Measurements from ENCODE around the gene GEMIN7. TPM values are rescaled to one million over a fixed set of nuclear protein-coding genes. Genes with fewer than 3 reads are reported as not detected.

The GEMIN7 gene, protein sequence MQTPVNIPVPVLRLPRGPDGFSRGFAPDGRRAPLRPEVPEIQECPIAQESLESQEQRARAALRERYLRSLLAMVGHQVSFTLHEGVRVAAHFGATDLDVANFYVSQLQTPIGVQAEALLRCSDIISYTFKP
- 16.7 TPM for total RNA-seq

DNA sequence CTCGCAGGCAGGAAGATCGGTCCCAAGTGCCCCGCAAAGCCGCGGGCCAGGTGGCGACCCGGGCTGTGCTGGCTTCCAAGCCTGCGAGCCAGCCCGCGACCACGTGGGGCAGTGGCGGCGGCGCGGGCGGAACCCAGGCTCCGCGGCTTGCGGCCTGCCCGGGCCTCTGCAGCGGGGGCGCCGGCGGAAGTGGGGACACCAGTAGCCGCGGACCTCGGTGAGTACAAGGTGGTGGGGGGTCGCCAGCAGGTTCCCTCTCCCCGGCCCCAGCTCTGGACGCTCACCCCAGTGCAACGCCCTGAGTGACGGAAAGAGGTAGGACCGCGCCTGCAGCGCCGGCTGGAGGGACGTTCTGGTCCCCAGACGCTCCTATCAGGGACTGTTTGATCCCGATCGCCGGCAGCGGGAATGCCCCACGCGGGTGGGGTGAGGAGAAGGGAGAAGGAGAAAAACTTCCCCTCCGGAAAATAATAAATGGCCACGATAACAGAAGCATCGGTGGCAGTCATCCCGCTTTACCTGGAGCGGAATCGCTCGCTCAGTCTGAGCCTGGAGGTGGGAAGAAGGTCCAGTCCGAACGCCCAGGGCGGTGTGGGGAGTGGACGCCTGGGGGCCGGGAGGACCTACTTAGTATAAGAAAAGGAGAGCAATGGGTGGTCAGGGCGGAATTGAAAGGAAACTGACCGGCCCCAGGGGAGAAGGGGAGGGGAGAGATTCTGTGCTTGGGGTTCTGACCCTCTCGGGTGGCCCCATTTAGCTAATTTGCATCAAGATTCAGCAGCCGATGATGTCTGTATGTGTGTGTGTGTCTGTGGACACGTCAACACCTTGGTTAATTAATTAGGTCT lies at the start of gene GEMIN7:
Gene GEMIN7, plus strand, starts transcription at position 198 of the 848 bp plus-strand sequence. CDS start 10,855 bp downstream, outside the sequence.
- Histone ChIP-seq H3K36me3 (ENCODE audit: control insufficient read depth in 3 of 3, insufficient read depth in 3 of 3, low read length in 3 of 3) (peaks cover 11 to 13% (median 11%) of the 10 kb centered on the region in 3 donors), H3K9me3 (ENCODE audit: control insufficient read depth in 3 of 3, low read length in 3 of 3) (no peaks in the 10 kb centered on the region), H3K27ac (ENCODE audit: low read depth, low read length) (peak within 1 kb of the TSS; percentile 84), H3K4me3 (ENCODE audit: low read length in 3 of 3) (peak within 1 kb of the TSS; percentile 93 to 99 (median 96)), H3K9ac (ENCODE audit: low read depth in 1 of 3, low read length in 3 of 3) (peak within 1 kb of the TSS; percentile 98 to 99 (median 99)), H3K27me3 (ENCODE audit: control insufficient read depth in 3 of 3, insufficient read depth in 3 of 3, low read length in 3 of 3) (no peaks in the 10 kb centered on the region), H3K4me1 (ENCODE audit: control insufficient read depth in 3 of 3, insufficient read depth in 3 of 3, low read length in 3 of 3) (peaks cover 22 to 39% (median 23%) of the 10 kb centered on the region in 3 donors)

DNA sequence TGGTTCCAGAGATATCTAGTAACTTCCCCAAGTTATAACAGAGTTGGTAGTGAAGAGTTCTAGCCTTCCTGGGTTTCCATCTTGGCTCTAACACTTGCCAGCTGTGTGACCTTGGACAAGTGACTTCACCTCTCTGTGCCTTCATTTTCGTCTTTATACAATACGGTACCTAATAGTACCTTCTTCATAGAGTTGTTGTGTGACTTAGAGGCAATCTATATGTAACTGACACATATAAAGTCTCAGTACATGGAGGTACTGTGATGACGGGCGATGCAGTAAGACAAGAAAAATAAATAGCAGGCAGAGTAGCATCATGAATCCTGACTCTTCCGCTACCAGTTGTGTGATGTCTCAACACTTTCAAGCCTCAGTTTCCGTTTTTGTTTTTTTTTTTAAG lies 48.2 kb upstream of the GEMIN7 start:
- no peaks in the 10 kb centered on the region for H3K9me3 ChIP-seq (ENCODE audit: control insufficient read depth in 3 of 3, low read length in 3 of 3)

DNA sequence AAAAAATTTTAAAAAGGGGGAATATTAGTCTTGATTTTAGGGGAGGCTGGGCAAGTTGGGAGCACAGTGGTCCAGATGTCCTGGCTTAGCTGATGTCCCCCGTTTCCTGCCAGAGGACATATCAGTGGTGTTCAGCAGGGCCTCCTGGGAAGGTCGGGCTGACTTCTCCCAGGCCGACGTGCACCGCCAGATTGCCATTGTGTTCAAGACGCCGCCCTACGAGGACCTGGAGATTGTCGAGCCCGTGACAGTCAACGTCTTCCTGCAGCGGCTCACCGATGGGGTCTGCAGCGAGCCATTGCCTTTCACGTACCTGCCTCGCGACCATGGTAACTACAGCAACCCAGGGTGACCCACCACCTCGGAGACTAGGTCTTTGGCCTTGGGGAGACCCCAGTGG lies 46.6 kb upstream of the GEMIN7 start:
- Histone ChIP-seq H3K27ac (ENCODE audit: low read depth, low read length) (no peak overlapping the region), H3K9ac (ENCODE audit: low read depth in 1 of 3, low read length in 3 of 3) (no peak overlapping the region), H3K4me3 (ENCODE audit: low read length in 3 of 3) (no peak overlapping the region), H3K36me3 (ENCODE audit: control insufficient read depth in 3 of 3, insufficient read depth in 3 of 3, low read length in 3 of 3) (peaks cover 28 to 31% (median 30%) of the 10 kb centered on the region in 3 donors), H3K4me1 (ENCODE audit: control insufficient read depth in 3 of 3, insufficient read depth in 3 of 3, low read length in 3 of 3) (no peaks in the 10 kb centered on the region), H3K27me3 (ENCODE audit: control insufficient read depth in 3 of 3, insufficient read depth in 3 of 3, low read length in 3 of 3) (no peaks in the 10 kb centered on the region), H3K9me3 (ENCODE audit: control insufficient read depth in 3 of 3, low read length in 3 of 3) (no peaks in the 10 kb centered on the region)

More for the DNA sequence above, 48.2 kb upstream of the GEMIN7 start:
- Histone ChIP-seq H3K36me3 (ENCODE audit: control insufficient read depth in 3 of 3, insufficient read depth in 3 of 3, low read length in 3 of 3) (peaks cover 30 to 32% (median 31%) of the 10 kb centered on the region in 3 donors), H3K4me3 (ENCODE audit: low read length in 3 of 3) (no peak overlapping the region), H3K27me3 (ENCODE audit: control insufficient read depth in 3 of 3, insufficient read depth in 3 of 3, low read length in 3 of 3) (no peaks in the 10 kb centered on the region), H3K27ac (ENCODE audit: low read depth, low read length) (no peak overlapping the region), H3K9ac (ENCODE audit: low read depth in 1 of 3, low read length in 3 of 3) (no peak overlapping the region), H3K4me1 (ENCODE audit: control insufficient read depth in 3 of 3, insufficient read depth in 3 of 3, low read length in 3 of 3) (no peaks in the 10 kb centered on the region)

DNA sequence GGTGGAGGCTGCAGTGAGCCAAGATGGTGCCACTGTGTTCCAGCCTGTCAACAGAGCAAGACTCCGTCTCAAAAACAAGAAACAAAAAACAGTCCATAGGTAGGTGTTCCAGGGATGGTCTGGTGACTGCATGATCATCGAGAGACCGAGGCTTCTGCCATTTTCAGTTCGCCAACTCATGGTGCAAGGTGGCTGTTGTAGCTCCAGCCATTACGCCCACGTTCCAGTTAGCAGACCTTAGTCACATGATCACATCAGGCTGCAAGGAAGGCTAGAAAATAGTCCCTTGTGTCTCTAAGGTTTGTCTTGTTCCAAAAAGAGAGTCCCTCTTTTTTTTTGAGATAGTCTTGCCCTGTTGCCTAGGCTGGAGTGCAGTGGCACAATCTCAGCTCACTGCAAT lies 43.3 kb upstream of the GEMIN7 start:
- H3K9ac ChIP-seq (ENCODE audit: low read depth in 1 of 3, low read length in 3 of 3) = no peak overlapping the region
- no peaks in the 10 kb centered on the region for H3K9me3 ChIP-seq (ENCODE audit: control insufficient read depth in 3 of 3, low read length in 3 of 3)
- peaks cover 22 to 31% (median 27%) of the 10 kb centered on the region in 3 donors for H3K36me3 ChIP-seq (ENCODE audit: control insufficient read depth in 3 of 3, insufficient read depth in 3 of 3, low read length in 3 of 3)
- H3K4me1 ChIP-seq (ENCODE audit: control insufficient read depth in 3 of 3, insufficient read depth in 3 of 3, low read length in 3 of 3) = peaks cover 15% of the 10 kb centered on the region in 3 donors
- H3K4me3 ChIP-seq (ENCODE audit: low read length in 3 of 3) = no peak overlapping the region
- H3K27me3 ChIP-seq (ENCODE audit: control insufficient read depth in 3 of 3, insufficient read depth in 3 of 3, low read length in 3 of 3) = no peaks in the 10 kb centered on the region
- H3K27ac ChIP-seq (ENCODE audit: low read depth, low read length) = no peak overlapping the region

DNA sequence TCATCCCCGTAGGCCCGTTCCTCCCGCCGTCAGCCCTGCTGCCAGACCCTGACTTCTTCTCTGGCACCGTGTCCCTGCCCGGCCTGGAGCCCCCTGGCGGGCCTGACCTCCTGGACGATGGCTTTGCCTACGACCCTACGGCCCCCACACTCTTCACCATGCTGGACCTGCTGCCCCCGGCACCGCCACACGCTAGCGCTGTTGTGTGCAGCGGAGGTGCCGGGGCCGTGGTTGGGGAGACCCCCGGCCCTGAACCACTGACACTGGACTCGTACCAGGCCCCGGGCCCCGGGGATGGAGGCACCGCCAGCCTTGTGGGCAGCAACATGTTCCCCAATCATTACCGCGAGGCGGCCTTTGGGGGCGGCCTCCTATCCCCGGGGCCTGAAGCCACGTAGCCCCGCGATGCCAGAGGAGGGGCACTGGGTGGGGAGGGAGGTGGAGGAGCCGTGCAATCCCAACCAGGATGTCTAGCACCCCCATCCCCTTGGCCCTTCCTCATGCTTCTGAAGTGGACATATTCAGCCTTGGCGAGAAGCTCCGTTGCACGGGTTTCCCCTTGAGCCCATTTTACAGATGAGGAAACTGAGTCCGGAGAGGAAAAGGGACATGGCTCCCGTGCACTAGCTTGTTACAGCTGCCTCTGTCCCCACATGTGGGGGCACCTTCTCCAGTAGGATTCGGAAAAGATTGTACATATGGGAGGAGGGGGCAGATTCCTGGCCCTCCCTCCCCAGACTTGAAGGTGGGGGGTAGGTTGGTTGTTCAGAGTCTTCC lies 41.5 kb upstream of the GEMIN7 start:
- Histone ChIP-seq H3K9ac (ENCODE audit: low read depth in 1 of 3, low read length in 3 of 3) (no peak overlapping the region), H3K27me3 (ENCODE audit: control insufficient read depth in 3 of 3, insufficient read depth in 3 of 3, low read length in 3 of 3) (no peaks in the 10 kb centered on the region), H3K36me3 (ENCODE audit: control insufficient read depth in 3 of 3, insufficient read depth in 3 of 3, low read length in 3 of 3) (peaks cover 30 to 39% (median 32%) of the 10 kb centered on the region in 3 donors), H3K4me3 (ENCODE audit: low read length in 3 of 3) (no peak overlapping the region), H3K9me3 (ENCODE audit: control insufficient read depth in 3 of 3, low read length in 3 of 3) (no peaks in the 10 kb centered on the region), H3K27ac (ENCODE audit: low read depth, low read length) (no peak overlapping the region), H3K4me1 (ENCODE audit: control insufficient read depth in 3 of 3, insufficient read depth in 3 of 3, low read length in 3 of 3) (peaks cover 23 to 27% (median 23%) of the 10 kb centered on the region in 3 donors)

DNA sequence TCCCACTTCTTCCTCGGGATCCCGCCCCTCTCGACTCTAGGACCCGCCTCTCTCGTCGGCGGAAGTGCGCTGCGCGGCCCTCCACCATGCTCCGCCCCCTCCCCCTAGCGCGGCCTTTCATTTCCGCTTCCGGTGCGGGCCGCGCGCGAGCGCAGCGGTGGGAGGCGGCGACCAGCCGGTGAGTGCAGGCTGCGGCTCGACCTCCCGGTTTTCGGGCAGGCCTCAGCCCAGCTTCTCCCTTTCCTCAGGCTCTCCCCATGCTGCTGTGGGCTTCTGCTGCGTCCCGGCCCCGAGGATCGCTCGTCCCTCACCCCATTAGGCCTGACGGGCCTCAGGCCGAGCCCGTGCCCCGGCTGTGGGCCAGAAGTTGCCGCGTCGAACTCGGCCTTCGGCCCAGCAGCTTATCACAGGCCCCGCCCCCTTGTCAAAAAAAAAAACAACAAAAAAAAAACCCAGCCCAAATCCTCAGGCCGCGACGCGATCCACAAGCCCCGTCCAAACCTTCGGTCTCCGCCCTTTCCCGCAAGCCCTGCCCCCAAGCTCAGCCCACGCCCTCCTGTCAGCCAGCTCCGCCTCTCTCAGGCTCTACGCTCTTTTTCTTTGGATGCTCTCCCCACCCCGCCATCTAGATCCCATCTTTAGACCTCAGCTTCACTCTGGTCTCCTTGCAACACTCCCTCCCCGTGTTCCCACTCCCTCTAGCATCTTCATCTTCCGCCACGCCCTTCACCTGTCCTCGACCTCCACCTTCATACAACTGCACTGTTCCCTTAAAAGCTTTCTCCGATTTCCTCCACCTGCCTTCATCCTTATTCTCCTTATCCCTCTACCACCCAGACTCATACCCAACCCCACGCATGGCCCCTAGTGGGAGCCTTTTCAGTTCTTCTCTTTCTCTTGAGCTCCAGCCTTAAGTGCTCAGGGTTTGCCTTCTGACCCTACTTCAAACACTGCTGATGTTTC lies 39.8 kb upstream of the GEMIN7 start, which contains the start of gene CLASRP:
Gene CLASRP, plus strand, starts transcription at position 115 of the 963 bp plus-strand sequence. CDS start 1,168 bp downstream, outside the sequence.
- H3K4me1 ChIP-seq (ENCODE audit: control insufficient read depth in 3 of 3, insufficient read depth in 3 of 3, low read length in 3 of 3) = peaks cover 23 to 27% (median 23%) of the 10 kb centered on the region in 3 donors
- H3K9me3 ChIP-seq (ENCODE audit: control insufficient read depth in 3 of 3, low read length in 3 of 3) = no peaks in the 10 kb centered on the region
- peak within 1 kb of the TSS; percentile 94 to 97 (median 96) for H3K4me3 ChIP-seq (ENCODE audit: low read length in 3 of 3)
- H3K27me3 ChIP-seq (ENCODE audit: control insufficient read depth in 3 of 3, insufficient read depth in 3 of 3, low read length in 3 of 3) = no peaks in the 10 kb centered on the region
- peak within 1 kb of the TSS; percentile 96 for H3K27ac ChIP-seq (ENCODE audit: low read depth, low read length)
- H3K36me3 ChIP-seq (ENCODE audit: control insufficient read depth in 3 of 3, insufficient read depth in 3 of 3, low read length in 3 of 3) = peaks cover 33 to 45% (median 36%) of the 10 kb centered on the region in 3 donors
- peak within 1 kb of the TSS; percentile 96 to 98 (median 96) for H3K9ac ChIP-seq (ENCODE audit: low read depth in 1 of 3, low read length in 3 of 3)

DNA sequence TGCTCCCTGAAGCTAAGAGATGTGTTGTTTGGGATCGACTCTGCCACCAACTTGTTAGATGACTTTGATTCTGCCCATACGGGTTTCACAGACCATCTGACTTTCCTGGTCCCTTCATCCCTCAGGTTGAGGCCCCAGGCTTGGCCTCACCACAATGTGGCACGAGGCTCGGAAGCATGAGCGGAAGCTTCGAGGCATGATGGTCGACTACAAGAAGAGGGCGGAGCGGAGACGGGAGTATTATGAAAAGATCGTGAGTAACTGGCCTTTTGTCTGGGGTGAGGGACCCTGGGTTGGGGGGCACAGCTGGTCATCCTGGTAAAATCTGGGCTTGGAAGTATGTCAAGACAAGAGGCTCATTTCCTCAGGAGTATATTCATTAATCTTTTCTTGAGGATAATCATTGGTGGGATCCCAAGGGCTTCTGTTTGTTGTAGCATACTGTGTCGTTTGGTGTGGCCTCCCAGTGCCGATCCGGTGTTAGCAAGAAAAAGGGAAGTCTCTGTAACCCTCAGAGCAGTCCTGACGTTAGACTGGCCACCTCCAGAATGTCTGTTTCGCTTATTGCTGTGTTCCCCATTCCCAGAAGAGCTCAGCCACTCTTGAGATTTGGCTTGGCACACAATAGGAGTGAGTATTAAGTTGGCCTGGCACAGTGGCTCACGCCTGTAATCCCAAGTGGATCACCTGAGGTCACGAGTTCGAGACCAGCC lies 38.8 kb upstream of the GEMIN7 start:
- no peak overlapping the region for H3K27ac ChIP-seq (ENCODE audit: low read depth, low read length)
- H3K4me1 ChIP-seq (ENCODE audit: control insufficient read depth in 3 of 3, insufficient read depth in 3 of 3, low read length in 3 of 3) = peaks cover 23 to 27% (median 23%) of the 10 kb centered on the region in 3 donors
- H3K36me3 ChIP-seq (ENCODE audit: control insufficient read depth in 3 of 3, insufficient read depth in 3 of 3, low read length in 3 of 3) = peaks cover 38 to 51% (median 44%) of the 10 kb centered on the region in 3 donors
- H3K9ac ChIP-seq (ENCODE audit: low read depth in 1 of 3, low read length in 3 of 3) = peak overlapping the region; percentile 96 to 98 (median 96)
- H3K4me3 ChIP-seq (ENCODE audit: low read length in 3 of 3) = peak overlapping the region; percentile 94 to 97 (median 96)
- H3K27me3 ChIP-seq (ENCODE audit: control insufficient read depth in 3 of 3, insufficient read depth in 3 of 3, low read length in 3 of 3) = no peaks in the 10 kb centered on the region
- H3K9me3 ChIP-seq (ENCODE audit: control insufficient read depth in 3 of 3, low read length in 3 of 3) = no peaks in the 10 kb centered on the region

DNA sequence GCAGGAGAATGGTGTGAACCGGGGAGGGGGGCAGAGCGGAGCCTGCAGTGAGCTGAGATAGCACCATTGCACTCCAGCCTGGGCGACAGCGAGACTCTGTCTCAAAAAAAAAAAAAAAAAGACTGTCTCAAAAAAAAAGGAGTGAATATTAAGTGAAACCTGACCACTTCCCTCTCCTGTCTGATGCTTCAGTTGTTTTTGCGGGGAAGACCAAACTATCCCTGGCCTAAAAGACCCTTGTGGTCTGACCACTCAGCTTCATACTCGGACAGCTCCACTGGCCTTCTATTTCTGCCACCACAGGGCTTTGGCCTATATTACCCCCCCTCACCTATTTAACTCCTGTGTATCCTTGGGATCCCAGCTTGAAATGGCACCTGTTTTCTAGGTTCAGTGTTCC lies 37.9 kb upstream of the GEMIN7 start:
- Histone ChIP-seq H3K4me1 (ENCODE audit: control insufficient read depth in 3 of 3, insufficient read depth in 3 of 3, low read length in 3 of 3) (peaks cover 23 to 34% (median 28%) of the 10 kb centered on the region in 3 donors), H3K27ac (ENCODE audit: low read depth, low read length) (no peak overlapping the region), H3K36me3 (ENCODE audit: control insufficient read depth in 3 of 3, insufficient read depth in 3 of 3, low read length in 3 of 3) (peaks cover 42 to 53% (median 45%) of the 10 kb centered on the region in 3 donors), H3K27me3 (ENCODE audit: control insufficient read depth in 3 of 3, insufficient read depth in 3 of 3, low read length in 3 of 3) (no peaks in the 10 kb centered on the region), H3K4me3 (ENCODE audit: low read length in 3 of 3) (no peak overlapping the region), H3K9me3 (ENCODE audit: control insufficient read depth in 3 of 3, low read length in 3 of 3) (no peaks in the 10 kb centered on the region), H3K9ac (ENCODE audit: low read depth in 1 of 3, low read length in 3 of 3) (peak overlapping the region in 1 of 3 donors; percentile 29)

Measured in skeletal muscle tissue (tissue), 4 donors.